ENCODE results near the gene CES3.
"Not testable (repeated sequence)": the region's sequence is repeated elsewhere in the genome, so short reads cannot be mapped to it uniquely, and the experiment has no call there.

Gene CES3

GRCh38 chr16:66926171-66926947 is 34.7 kb upstream of the CES3 start:
- in situ Hi-C loops (cut with MboI; ENCODE audit: low sequenced_read_pairs) = no loop called here

GRCh38 chr16:66926961-66927436 is 34.1 kb upstream of the CES3 start:
- in situ Hi-C loops (cut with MboI; ENCODE audit: low sequenced_read_pairs) = no loop called here

GRCh38 chr16:66927918-66928649 is 33.0 kb upstream of the CES3 start:
- in situ Hi-C loops (cut with MboI; ENCODE audit: low sequenced_read_pairs) = no loop called here

- in situ Hi-C loops (cut with MboI; ENCODE audit: low sequenced_read_pairs) = no loop called here
Measured at GRCh38 chr16:66928702-66929388, 32.2 kb upstream of the CES3 start.

GRCh38 chr16:66930189-66930588 is 30.9 kb upstream of the CES3 start:
- in situ Hi-C loops (cut with MboI; ENCODE audit: low sequenced_read_pairs) = no loop called here

- in situ Hi-C loops (cut with MboI; ENCODE audit: low sequenced_read_pairs) = no loop called here
Measured at GRCh38 chr16:66931665-66932064, 29.4 kb upstream of the CES3 start.

GRCh38 chr16:66932076-66932475 is 29.0 kb upstream of the CES3 start:
- in situ Hi-C loops (cut with MboI; ENCODE audit: low sequenced_read_pairs) = no loop called here

GRCh38 chr16:66933776-66934137 is 27.3 kb upstream of the CES3 start:
- in situ Hi-C loops (cut with MboI; ENCODE audit: low sequenced_read_pairs) = no loop called here

- in situ Hi-C loops (cut with MboI; ENCODE audit: low sequenced_read_pairs) = no loop called here
Measured at GRCh38 chr16:66934138-66934838, 26.8 kb upstream of the CES3 start, which contains the start of gene CIAO2B. TSS of gene CIAO2B (minus strand) at chr16:66934402. CDS start at chr16:66934364, 38 bp downstream.

GRCh38 chr16:66934839-66935313 is 26.2 kb upstream of the CES3 start:
- in situ Hi-C loops (cut with MboI; ENCODE audit: low sequenced_read_pairs) = not testable (repeated sequence)

- in situ Hi-C loops (cut with MboI; ENCODE audit: low sequenced_read_pairs) = no loop called here
Measured at GRCh38 chr16:66935314-66936011, 25.6 kb upstream of the CES3 start, which contains the start of gene CES2. TSS of gene CES2 (plus strand) at chr16:66935516. CDS start at chr16:66935636, 120 bp downstream.

GRCh38 chr16:66936462-66936861 is 24.6 kb upstream of the CES3 start:
- in situ Hi-C loops (cut with MboI; ENCODE audit: low sequenced_read_pairs) = no loop called here

GRCh38 chr16:66936889-66937554 is 24.0 kb upstream of the CES3 start:
- in situ Hi-C loops (cut with MboI; ENCODE audit: low sequenced_read_pairs) = no loop called here

GRCh38 chr16:66937725-66938337 is 23.2 kb upstream of the CES3 start:
- in situ Hi-C loops (cut with MboI; ENCODE audit: low sequenced_read_pairs) = no loop called here

- in situ Hi-C loops (cut with MboI; ENCODE audit: low sequenced_read_pairs) = no loop called here
Measured at GRCh38 chr16:66939366-66939765, 21.7 kb upstream of the CES3 start.

GRCh38 chr16:66940236-66940635 is 20.8 kb upstream of the CES3 start:
- in situ Hi-C loops (cut with MboI; ENCODE audit: low sequenced_read_pairs) = no loop called here

GRCh38 chr16:66942981-66943380 is 18.1 kb upstream of the CES3 start:
- in situ Hi-C loops (cut with MboI; ENCODE audit: low sequenced_read_pairs) = no loop called here

GRCh38 chr16:66943426-66944053 is 17.5 kb upstream of the CES3 start:
- in situ Hi-C loops (cut with MboI; ENCODE audit: low sequenced_read_pairs) = no loop called here

GRCh38 chr16:66944054-66944441 is 17.0 kb upstream of the CES3 start:
- in situ Hi-C loops (cut with MboI; ENCODE audit: low sequenced_read_pairs) = no loop called here
